Measurements from ENCODE around the gene SIGLEC12. TPM values are rescaled to one million over a fixed set of nuclear protein-coding genes. Genes with fewer than 3 reads are reported as not detected.
"Not testable (repeated sequence)": the region's sequence is repeated elsewhere in the genome, so short reads cannot be mapped to it uniquely, and the experiment has no call there.

The SIGLEC12 gene
- total and polyA plus RNA-seq, 12 donors: 0.10 to 0.70 TPM; not detected in 10

DNA sequence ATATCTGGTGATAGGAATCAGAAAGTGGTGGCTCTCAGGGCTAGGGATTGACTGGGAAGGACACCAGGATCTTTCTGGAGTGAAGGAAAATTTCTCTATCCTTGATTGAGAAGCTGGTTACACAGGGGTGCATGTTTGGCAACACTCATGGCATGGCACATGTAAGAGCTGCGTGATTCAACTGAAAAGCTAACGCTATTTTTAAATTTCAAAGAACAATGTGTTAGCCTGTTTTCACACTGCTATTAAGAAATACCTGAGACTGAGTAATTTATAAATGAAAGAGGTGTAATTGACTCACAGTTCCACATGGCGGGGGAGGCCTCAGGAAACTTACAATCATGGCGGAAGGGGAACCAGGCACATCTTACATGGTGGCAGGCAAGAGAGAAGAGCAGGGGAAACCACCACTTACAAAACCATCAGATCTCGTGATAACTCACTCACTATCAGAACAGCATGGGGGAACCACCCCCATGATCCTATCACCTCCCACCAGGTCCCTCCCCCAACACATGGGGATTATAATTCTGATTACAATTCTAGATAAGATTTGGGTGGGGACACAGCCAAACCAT lies 50.8 kb downstream of the SIGLEC12 start:
- Histone ChIP-seq H3K27me3 (peaks cover 0 to 43% (median 12%) of the 10 kb centered on the region in 7 donors), H3K36me3 (no peaks in the 10 kb centered on the region)
- 80 to 81% methylated on average over 5 of the region's 5 CpGs for WGBS, 2 donors

GRCh38 chr19:51448411-51449016 lies 53.1 kb downstream of the SIGLEC12 start:
- no peaks in the 10 kb centered on the region for H3K36me3 ChIP-seq
- TF ChIP-seq, protein P1, sequence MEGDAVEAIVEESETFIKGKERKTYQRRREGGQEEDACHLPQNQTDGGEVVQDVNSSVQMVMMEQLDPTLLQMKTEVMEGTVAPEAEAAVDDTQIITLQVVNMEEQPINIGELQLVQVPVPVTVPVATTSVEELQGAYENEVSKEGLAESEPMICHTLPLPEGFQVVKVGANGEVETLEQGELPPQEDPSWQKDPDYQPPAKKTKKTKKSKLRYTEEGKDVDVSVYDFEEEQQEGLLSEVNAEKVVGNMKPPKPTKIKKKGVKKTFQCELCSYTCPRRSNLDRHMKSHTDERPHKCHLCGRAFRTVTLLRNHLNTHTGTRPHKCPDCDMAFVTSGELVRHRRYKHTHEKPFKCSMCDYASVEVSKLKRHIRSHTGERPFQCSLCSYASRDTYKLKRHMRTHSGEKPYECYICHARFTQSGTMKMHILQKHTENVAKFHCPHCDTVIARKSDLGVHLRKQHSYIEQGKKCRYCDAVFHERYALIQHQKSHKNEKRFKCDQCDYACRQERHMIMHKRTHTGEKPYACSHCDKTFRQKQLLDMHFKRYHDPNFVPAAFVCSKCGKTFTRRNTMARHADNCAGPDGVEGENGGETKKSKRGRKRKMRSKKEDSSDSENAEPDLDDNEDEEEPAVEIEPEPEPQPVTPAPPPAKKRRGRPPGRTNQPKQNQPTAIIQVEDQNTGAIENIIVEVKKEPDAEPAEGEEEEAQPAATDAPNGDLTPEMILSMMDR (IDR thresholded peaks at IDR 0.05): no peak
- intact Hi-C loops (cut with DNase I): no loop called here
- 58 to 64% methylated on average over 13 of the region's 13 CpGs for WGBS, 2 donors
- ATAC-seq: no peak
- peaks cover 0 to 6% (median 0%) of the 10 kb centered on the region in 11 donors for H3K9me3 ChIP-seq
- no peaks in the 10 kb centered on the region for H3K4me1 ChIP-seq
- no peak for DNase-seq
- peaks cover 0 to 36% (median 12%) of the 10 kb centered on the region in 7 donors for H3K27me3 ChIP-seq
- no peak overlapping the region for H3K4me3 ChIP-seq
- H3K27ac ChIP-seq: no peak overlapping the region

More for the DNA sequence above, 50.8 kb downstream of the SIGLEC12 start:
- no peaks in the 10 kb centered on the region for H3K4me1 ChIP-seq
- TF ChIP-seq, protein P1 (IDR thresholded peaks at IDR 0.05): no peak
- H3K27ac ChIP-seq: no peak overlapping the region
- H3K4me3 ChIP-seq: no peak overlapping the region
- no peak for DNase-seq
- intact Hi-C loops (cut with DNase I): no loop called here
- peaks cover 0 to 6% (median 0%) of the 10 kb centered on the region in 11 donors for H3K9me3 ChIP-seq
- no peak for ATAC-seq

DNA sequence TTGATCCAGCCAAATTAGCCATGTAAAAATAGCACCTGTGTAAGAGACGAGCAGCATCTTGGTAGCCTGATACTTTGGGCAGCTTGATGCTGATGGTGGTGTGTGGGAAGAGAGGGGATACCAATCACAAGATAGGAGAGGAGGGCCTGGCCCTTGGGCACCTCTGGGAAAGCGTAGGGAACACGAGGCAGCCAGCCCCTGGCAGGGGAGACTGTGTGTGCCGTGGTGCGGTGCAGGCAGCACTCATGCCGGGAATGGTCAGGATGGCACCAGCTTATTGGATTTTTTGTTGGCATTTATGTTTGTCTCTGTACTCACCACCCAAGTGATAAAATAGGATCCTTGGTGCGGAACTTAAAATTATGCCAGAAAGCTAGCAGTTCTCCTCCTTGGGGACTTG lies 53.6 kb downstream of the SIGLEC12 start:
- H3K27me3 ChIP-seq: peaks cover 0 to 39% (median 12%) of the 10 kb centered on the region in 7 donors
- WGBS, 2 donors: 74 to 81% methylated on average over 7 of the region's 7 CpGs
- intact Hi-C loops (cut with DNase I): no loop called here
- TF ChIP-seq, protein P1 (IDR thresholded peaks at IDR 0.05): no peak
- no peak overlapping the region for H3K4me3 ChIP-seq
- no peak for ATAC-seq
- no peaks in the 10 kb centered on the region for H3K36me3 ChIP-seq
- no peaks in the 10 kb centered on the region for H3K4me1 ChIP-seq
- peaks cover 0 to 6% (median 0%) of the 10 kb centered on the region in 11 donors for H3K9me3 ChIP-seq
- no peak for DNase-seq
- no peak overlapping the region for H3K27ac ChIP-seq

- H3K36me3 ChIP-seq; H3K4me1 ChIP-seq; H3K9me3 ChIP-seq; ATAC-seq; H3K27ac ChIP-seq; DNase-seq; H3K4me3 ChIP-seq; intact Hi-C loops (cut with DNase I): not testable (repeated sequence)
- peaks cover 0 to 44% (median 14%) of the 10 kb centered on the region in 7 donors for H3K27me3 ChIP-seq
- 74 to 80% methylated on average over 3 of the region's 3 CpGs for WGBS, 2 donors
These were observed 54.1 kb downstream of the SIGLEC12 start for GRCh38 chr19:51447510-51447909.

Measured in heart right ventricle (tissue), 16 donors.